GM18502 (cell line): ENCODE results near the gene LARP4B.

Experiments
- ATAC-seq: cut with Tn5 transposase; IDR thresholded peaks from one replicate; pipeline ENCODE4 v1.9.1; 2021; ENCODE audit warnings: mild to moderate bottlenecking; ENCODE audit not compliant: unreplicated experiment, poor library complexity

Gene LARP4B

GRCh38 chr10:873020-873419, 58.5 kb downstream of the LARP4B start:
- ATAC-seq: no peak

GRCh38 chr10:871951-872403, 59.5 kb downstream of the LARP4B start:
- no peak for ATAC-seq

- no peak for ATAC-seq
Measured at GRCh38 chr10:870564-871166, 60.8 kb downstream of the LARP4B start.

- no peak for ATAC-seq
Measured at GRCh38 chr10:869171-869570, 62.3 kb downstream of the LARP4B start.

- no peak for ATAC-seq
Measured at GRCh38 chr10:867807-868206, 63.7 kb downstream of the LARP4B start.

- no peak for ATAC-seq
Measured at GRCh38 chr10:866577-866941, 64.9 kb downstream of the LARP4B start.

- ATAC-seq: no peak
Measured at GRCh38 chr10:865924-866576, 65.5 kb downstream of the LARP4B start.

- no peak for ATAC-seq
Measured at GRCh38 chr10:865257-865656, 66.2 kb downstream of the LARP4B start.

- no peak for ATAC-seq
Measured at GRCh38 chr10:860519-860918, 71.0 kb downstream of the LARP4B start.

- no peak for ATAC-seq
Measured at GRCh38 chr10:856416-857157, 74.9 kb downstream of the LARP4B start.

GRCh38 chr10:855671-856070, 75.8 kb downstream of the LARP4B start:
- no peak for ATAC-seq

- no peak for ATAC-seq
Measured at GRCh38 chr10:855079-855478, 76.4 kb downstream of the LARP4B start.

GRCh38 chr10:853017-853416, 78.5 kb downstream of the LARP4B start:
- no peak for ATAC-seq

- peak; percentile 34 for ATAC-seq
Measured at GRCh38 chr10:852386-852785, 79.1 kb downstream of the LARP4B start.

- peak; percentile 89 for ATAC-seq
Measured at GRCh38 chr10:851901-852300, 79.6 kb downstream of the LARP4B start.

GRCh38 chr10:850093-850492, 81.4 kb downstream of the LARP4B start:
- ATAC-seq: no peak

- ATAC-seq: no peak
Measured at GRCh38 chr10:847868-848267, 83.6 kb downstream of the LARP4B start.

- no peak for ATAC-seq
Measured at GRCh38 chr10:846126-846685, 85.3 kb downstream of the LARP4B start.

- no peak for ATAC-seq
Measured at GRCh38 chr10:845526-845925, 86.0 kb downstream of the LARP4B start.

GRCh38 chr10:844552-844951, 87.0 kb downstream of the LARP4B start:
- no peak for ATAC-seq

- ATAC-seq: no peak
Measured at GRCh38 chr10:843703-844102, 87.8 kb downstream of the LARP4B start.
